Osteoblast (primary cell): ENCODE measurements around the gene INS. TPM values are rescaled to one million over a fixed set of nuclear protein-coding genes. Genes with fewer than 3 reads are reported as not detected.
A peak's percentile ranks its signal among the peaks of the same experiment; 100 is the strongest.

Source experiments
- DNase-seq: peaks from one replicate; pipeline ENCODE4 v3.0.0; 2011; ENCODE audit warnings: low spot score, mixed read lengths; ENCODE audit not compliant: insufficient read length; ENCODE audit errors: missing footprints
- H2AFZ ChIP-seq: 2 replicates; pipeline ENCODE4 v1.6.0; 2011; ENCODE audit warnings: mild to moderate bottlenecking, low read length
- H3K27ac ChIP-seq: 2 replicates; pipeline ENCODE4 v1.5.1; 2011; ENCODE audit warnings: mild to moderate bottlenecking, low read depth, low read length, moderate library complexity
- H3K27me3 ChIP-seq: 2 replicates; pipeline ENCODE4 v1.6.0; 2012; ENCODE audit warnings: mild to moderate bottlenecking, control low read depth, inconsistent platforms, low read length, moderate library complexity; ENCODE audit not compliant: insufficient read depth
- H3K36me3 ChIP-seq: 2 replicates; pipeline ENCODE4 v1.5.1; 2011; ENCODE audit warnings: mild to moderate bottlenecking, low read length, control low read depth, moderate library complexity; ENCODE audit not compliant: insufficient read depth
- H3K4me1 ChIP-seq: 2 replicates; pipeline ENCODE4 v1.5.1; 2011; ENCODE audit warnings: mild to moderate bottlenecking, low read length, control low read depth, moderate library complexity; ENCODE audit not compliant: insufficient read depth
- H3K4me2 ChIP-seq: 2 replicates; pipeline ENCODE4 v1.6.0; 2011; ENCODE audit warnings: mild to moderate bottlenecking, low read length; ENCODE audit not compliant: insufficient read depth
- H3K4me3 ChIP-seq: fragments of 200-600 bp; sonication (generic); 3 replicates; pipeline ENCODE4 v1.5.1; 2012; ENCODE audit warnings: mild to moderate bottlenecking, low read length, inconsistent platforms; ENCODE audit not compliant: insufficient read depth
- H3K79me2 ChIP-seq: 2 replicates; pipeline ENCODE4 v1.6.0; 2012; ENCODE audit warnings: mild to moderate bottlenecking, low read length, control low read depth, inconsistent platforms; ENCODE audit not compliant: insufficient read depth
- H3K9me3 ChIP-seq: 2 replicates; pipeline ENCODE4 v1.5.1; 2011; ENCODE audit warnings: low read depth, low read length, control low read depth
- H4K20me1 ChIP-seq: 2 replicates; pipeline ENCODE4 v1.6.0; 2012; ENCODE audit warnings: mild to moderate bottlenecking, low read length, control low read depth; ENCODE audit not compliant: insufficient read depth
- total RNA-seq: library from RNA; depleted of rRNA; stranded (reverse); fragments of >200 nt; gene quantifications from 2 replicates; pipeline ENCODE4 v1.2.3, GENCODE V29; 2012
- TF ChIP-seq, protein P1 (sequence below): IDR thresholded peaks from 2 replicates; pipeline ENCODE4 v1.5.1; 2011; ENCODE audit warnings: mild to moderate bottlenecking, low read depth, low read length, moderate library complexity; ENCODE audit errors: extremely low read depth

The INS gene
- total RNA-seq, 1 donor, result not detected

DNA sequence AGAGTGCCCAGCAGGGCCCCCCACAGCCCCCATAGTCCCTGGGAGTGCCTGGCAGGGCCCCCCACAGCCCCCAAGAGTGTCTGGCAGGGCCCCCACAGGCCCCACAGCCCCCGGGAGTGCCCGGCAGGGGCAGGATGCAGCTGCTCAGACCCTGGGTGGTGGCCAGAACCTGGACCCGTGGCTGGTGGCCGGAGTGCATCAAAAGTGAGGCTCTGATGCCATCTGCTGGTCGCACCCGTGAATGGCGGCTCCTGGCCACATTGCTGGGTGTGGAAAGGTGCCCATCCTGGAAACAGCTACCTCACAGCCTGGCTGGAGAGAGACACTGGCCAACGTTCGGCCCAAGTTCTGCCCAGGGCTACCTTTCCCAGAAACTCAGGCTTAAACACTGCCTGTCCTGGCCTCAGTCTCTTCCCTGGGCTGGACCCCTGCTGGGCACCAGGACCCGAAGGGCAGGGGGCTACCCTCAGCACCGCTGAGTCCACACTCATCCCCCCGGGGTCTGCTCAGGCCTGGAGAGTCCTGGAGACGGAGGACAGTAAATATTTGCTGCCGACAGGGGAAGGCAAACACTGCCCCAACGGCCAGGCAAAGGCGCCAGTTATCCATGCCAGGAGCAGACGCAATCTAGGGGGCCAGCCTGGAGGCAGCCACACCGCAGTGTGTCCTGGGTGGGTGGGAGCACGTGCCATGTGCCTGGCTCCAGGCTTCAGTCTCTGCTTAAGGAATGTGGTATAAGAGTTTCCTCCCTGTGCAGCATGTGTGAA lies 4.4 kb downstream of the INS start:
- H2AFZ ChIP-seq, result no peak overlapping the region
- TF ChIP-seq, protein P1, sequence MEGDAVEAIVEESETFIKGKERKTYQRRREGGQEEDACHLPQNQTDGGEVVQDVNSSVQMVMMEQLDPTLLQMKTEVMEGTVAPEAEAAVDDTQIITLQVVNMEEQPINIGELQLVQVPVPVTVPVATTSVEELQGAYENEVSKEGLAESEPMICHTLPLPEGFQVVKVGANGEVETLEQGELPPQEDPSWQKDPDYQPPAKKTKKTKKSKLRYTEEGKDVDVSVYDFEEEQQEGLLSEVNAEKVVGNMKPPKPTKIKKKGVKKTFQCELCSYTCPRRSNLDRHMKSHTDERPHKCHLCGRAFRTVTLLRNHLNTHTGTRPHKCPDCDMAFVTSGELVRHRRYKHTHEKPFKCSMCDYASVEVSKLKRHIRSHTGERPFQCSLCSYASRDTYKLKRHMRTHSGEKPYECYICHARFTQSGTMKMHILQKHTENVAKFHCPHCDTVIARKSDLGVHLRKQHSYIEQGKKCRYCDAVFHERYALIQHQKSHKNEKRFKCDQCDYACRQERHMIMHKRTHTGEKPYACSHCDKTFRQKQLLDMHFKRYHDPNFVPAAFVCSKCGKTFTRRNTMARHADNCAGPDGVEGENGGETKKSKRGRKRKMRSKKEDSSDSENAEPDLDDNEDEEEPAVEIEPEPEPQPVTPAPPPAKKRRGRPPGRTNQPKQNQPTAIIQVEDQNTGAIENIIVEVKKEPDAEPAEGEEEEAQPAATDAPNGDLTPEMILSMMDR, result peak; percentile 80
- peaks cover 6% of the 10 kb centered on the region for H3K27me3 ChIP-seq
- H3K4me2 ChIP-seq, result no peak overlapping the region
- H3K9me3 ChIP-seq, result no peaks in the 10 kb centered on the region
- no peaks in the 10 kb centered on the region for H3K36me3 ChIP-seq
- H3K27ac ChIP-seq, result no peak overlapping the region
- DNase-seq, result peak; percentile 99
- no peaks in the 10 kb centered on the region for H3K4me1 ChIP-seq
- H4K20me1 ChIP-seq, result peaks cover 3% of the 10 kb centered on the region
- no peak overlapping the region for H3K4me3 ChIP-seq
- no peaks in the 10 kb centered on the region for H3K79me2 ChIP-seq

DNA sequence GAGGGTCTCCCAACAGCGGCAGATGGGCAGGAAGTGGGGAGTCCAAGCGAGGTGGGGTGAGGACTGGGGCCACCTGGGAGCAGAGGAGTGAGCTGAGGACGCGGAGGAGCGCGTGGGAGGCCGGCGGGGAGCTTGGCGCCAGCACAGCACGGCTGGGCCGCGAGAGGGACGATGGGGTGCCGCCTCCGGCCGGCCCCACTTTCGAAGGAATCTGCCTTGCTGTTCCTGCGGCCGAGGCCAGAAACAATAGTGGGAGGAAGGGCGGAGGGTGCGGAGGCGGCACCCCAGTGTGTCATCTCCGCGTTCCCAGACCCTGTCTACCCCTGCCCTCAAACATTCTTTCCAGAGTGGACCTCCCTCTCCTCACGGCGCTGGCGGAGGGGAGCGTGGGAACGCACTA lies 5.5 kb downstream of the INS start:
- DNase-seq, result no peak
- Histone ChIP-seq H3K27me3 (peaks cover 10% of the 10 kb centered on the region), H4K20me1 (peaks cover 8% of the 10 kb centered on the region), H3K27ac (no peak overlapping the region), H3K4me1 (no peaks in the 10 kb centered on the region), H3K9me3 (no peaks in the 10 kb centered on the region), H3K4me3 (no peak overlapping the region), H3K36me3 (no peaks in the 10 kb centered on the region), H3K4me2 (no peak overlapping the region), H2AFZ (no peak overlapping the region), H3K79me2 (no peaks in the 10 kb centered on the region)
- TF ChIP-seq, protein P1, result no peak

DNA sequence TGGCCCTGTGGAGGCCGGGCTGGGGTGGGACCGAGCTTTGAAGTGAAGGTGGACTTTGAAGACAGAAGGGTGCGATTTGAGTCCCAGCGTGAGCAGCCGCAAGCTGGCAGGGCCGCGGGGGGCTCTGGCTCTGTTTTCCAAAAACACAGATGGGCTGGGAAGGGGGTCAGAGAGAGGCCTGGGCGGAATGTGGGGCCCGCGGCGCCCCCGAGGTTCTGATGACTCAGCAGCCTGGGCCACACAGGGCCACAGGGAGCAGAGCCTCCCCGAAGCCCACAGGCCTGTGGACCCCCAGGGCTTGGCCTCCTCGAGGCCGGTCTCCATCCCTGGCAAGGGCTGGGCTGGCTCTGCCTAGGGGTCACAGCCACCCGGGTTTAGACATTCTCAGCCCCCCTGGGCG lies 6.1 kb downstream of the INS start:
- Histone ChIP-seq H3K4me1 (no peaks in the 10 kb centered on the region), H3K36me3 (no peaks in the 10 kb centered on the region), H3K4me3 (no peak overlapping the region), H3K27me3 (peaks cover 12% of the 10 kb centered on the region), H2AFZ (no peak overlapping the region), H3K9me3 (no peaks in the 10 kb centered on the region), H3K4me2 (no peak overlapping the region), H4K20me1 (peaks cover 8% of the 10 kb centered on the region), H3K27ac (no peak overlapping the region), H3K79me2 (no peaks in the 10 kb centered on the region)
- TF ChIP-seq, protein P1, result no peak
- DNase-seq, result no peak

DNA sequence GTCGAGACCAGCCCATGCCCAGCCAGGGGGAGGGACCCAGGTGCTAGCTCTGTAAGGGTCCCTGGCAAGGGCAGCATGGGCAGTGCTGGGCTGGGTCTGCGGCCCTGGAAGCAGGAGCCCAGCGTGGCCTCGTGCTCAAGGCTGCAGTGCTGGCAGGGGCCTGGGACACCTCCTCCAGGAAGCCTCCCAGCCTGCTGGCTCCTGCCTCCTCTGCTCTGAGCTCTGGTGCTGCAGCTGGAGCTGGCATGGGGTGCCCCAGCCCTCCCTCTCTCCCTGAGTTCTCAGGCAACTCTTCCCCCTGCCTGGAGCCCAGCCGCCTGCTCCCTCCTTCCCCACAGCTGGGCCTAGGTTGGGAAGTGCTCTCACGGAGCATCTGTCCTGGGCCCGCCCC lies 6.8 kb downstream of the INS start:
- Histone ChIP-seq H3K4me1 (no peaks in the 10 kb centered on the region), H3K4me2 (no peak overlapping the region), H4K20me1 (peaks cover 8% of the 10 kb centered on the region), H3K9me3 (no peaks in the 10 kb centered on the region), H3K79me2 (no peaks in the 10 kb centered on the region), H3K27me3 (peaks cover 17% of the 10 kb centered on the region), H3K36me3 (no peaks in the 10 kb centered on the region), H3K4me3 (no peak overlapping the region), H3K27ac (no peak overlapping the region), H2AFZ (no peak overlapping the region)
- TF ChIP-seq, protein P1, result no peak
- DNase-seq, result no peak
